ENCODE measurements around the gene LRRC7. TPM values are rescaled to one million over a fixed set of nuclear protein-coding genes. Genes with fewer than 3 reads are reported as not detected.

The LRRC7 gene
- 0.60 and 0.94 TPM in 2 replicates for total RNA-seq
- long read RNA-seq, partial matches to known transcripts = 0 of 4 reads
- long read RNA-seq, other reads (novel, unspliced or antisense) = 4 of 4 reads

DNA sequence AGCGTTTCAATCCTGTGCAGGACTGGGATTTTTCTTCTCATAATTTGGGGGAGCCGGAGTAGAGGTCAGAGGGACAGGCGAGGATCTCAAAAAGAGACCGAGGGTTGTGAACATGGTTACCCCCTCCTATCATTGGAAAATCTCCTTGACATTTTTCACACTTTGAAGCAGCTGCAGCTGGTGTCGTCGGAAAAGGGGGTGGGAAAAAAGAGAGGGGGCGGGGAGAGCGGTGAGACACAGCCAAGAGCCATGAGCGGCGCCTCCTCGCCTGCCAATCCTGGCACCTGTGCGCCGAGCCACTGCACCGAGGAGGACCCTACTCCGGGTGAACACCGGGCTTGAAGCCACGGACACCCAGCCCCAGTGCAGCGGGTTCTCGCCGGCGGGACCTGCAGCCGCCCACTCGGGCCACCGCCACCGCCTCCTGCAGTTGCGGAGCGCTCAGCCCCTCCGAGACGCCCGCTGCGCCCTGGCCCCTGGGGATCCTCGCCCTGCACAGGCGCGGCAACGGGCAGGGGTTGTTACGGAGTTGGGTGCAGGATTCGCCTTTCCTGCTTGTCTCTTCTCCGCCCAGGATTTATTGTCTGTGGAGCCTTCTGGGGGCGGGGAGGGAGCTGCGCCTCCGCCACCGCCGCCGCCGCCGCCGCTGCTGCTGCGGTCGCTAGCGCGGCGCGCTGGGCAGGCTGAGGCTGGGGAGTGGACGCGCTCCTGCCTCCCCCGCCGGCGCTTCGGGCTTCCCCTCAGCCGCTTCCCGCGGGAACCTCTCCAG, at the start of gene LRRC7:
LRRC7 (plus strand) TSS at position 271 of the 769 bp plus-strand sequence. CDS start 718 bp downstream, outside the sequence.
- Mint-ChIP-seq H3K27ac (ENCODE audit: unreplicated experiment) (no peak within 1 kb of the TSS), H3K27me3 (ENCODE audit: unreplicated experiment) (peaks cover 72% of the 10 kb centered on the region), H3K4me3 (ENCODE audit: unreplicated experiment) (peak within 1 kb of the TSS; percentile 79), H3K9me3 (ENCODE audit: unreplicated experiment) (peaks cover 2% of the 10 kb centered on the region), H3K36me3 (ENCODE audit: unreplicated experiment) (no peaks in the 10 kb centered on the region), H3K4me1 (ENCODE audit: unreplicated experiment) (peaks cover 24% of the 10 kb centered on the region)
- TF ChIP-seq, protein P1, sequence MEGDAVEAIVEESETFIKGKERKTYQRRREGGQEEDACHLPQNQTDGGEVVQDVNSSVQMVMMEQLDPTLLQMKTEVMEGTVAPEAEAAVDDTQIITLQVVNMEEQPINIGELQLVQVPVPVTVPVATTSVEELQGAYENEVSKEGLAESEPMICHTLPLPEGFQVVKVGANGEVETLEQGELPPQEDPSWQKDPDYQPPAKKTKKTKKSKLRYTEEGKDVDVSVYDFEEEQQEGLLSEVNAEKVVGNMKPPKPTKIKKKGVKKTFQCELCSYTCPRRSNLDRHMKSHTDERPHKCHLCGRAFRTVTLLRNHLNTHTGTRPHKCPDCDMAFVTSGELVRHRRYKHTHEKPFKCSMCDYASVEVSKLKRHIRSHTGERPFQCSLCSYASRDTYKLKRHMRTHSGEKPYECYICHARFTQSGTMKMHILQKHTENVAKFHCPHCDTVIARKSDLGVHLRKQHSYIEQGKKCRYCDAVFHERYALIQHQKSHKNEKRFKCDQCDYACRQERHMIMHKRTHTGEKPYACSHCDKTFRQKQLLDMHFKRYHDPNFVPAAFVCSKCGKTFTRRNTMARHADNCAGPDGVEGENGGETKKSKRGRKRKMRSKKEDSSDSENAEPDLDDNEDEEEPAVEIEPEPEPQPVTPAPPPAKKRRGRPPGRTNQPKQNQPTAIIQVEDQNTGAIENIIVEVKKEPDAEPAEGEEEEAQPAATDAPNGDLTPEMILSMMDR (IDR thresholded peaks at IDR 0.05) = no peak
- no peak for DNase-seq (ENCODE audit: extremely low spot score, unreplicated experiment)

DNA sequence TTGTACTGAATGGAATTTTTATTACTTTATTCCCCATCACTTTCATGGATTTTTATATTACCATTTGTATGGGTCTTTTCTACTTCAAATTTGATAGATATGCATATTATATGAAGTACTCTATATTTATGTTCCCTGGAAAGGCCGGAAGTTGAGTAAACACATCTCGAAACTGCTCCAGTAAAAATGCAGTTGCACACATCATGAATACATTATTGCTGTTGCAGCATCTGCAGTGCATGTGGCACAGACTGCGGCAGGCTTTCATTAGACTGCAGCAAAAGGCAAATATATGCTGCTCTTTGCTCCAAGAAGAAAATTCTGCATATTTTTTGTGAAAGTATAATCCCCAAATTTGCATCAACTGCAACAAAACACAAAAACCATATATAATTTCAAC, 48.7 kb upstream of the LRRC7 start:
- no peak overlapping the region for H3K4me3 Mint-ChIP-seq (ENCODE audit: unreplicated experiment)
- no peak overlapping the region for H3K27ac Mint-ChIP-seq (ENCODE audit: unreplicated experiment)
- H3K4me1 Mint-ChIP-seq (ENCODE audit: unreplicated experiment) = peaks cover 18% of the 10 kb centered on the region
- no peaks in the 10 kb centered on the region for H3K27me3 Mint-ChIP-seq (ENCODE audit: unreplicated experiment)
- H3K36me3 Mint-ChIP-seq (ENCODE audit: unreplicated experiment) = no peaks in the 10 kb centered on the region
- peaks cover 8% of the 10 kb centered on the region for H3K9me3 Mint-ChIP-seq (ENCODE audit: unreplicated experiment)
- DNase-seq (ENCODE audit: extremely low spot score, unreplicated experiment) = no peak
- TF ChIP-seq, protein P1 (IDR thresholded peaks at IDR 0.05) = no peak

DNA sequence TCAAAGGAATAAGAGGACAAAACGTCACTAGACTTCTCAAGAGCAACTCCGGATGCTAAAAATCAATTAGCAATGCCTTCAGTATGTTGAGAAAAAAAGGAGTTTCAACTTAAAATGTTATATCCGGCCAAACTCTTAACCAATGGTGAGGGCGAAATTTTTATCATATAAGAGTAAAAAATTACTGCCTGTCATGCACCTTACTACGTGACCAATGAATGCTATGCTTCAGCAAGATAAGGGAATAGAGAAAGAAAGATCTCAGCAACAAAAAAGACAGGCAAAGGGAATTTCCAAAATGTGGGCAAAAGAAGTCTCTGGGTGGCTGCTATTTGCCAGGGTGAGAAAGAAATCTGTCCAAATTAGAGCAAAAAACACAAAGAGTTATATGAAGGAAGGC, 47.4 kb upstream of the LRRC7 start:
- no peak for DNase-seq (ENCODE audit: extremely low spot score, unreplicated experiment)
- H3K9me3 Mint-ChIP-seq (ENCODE audit: unreplicated experiment) = no peaks in the 10 kb centered on the region

DNA sequence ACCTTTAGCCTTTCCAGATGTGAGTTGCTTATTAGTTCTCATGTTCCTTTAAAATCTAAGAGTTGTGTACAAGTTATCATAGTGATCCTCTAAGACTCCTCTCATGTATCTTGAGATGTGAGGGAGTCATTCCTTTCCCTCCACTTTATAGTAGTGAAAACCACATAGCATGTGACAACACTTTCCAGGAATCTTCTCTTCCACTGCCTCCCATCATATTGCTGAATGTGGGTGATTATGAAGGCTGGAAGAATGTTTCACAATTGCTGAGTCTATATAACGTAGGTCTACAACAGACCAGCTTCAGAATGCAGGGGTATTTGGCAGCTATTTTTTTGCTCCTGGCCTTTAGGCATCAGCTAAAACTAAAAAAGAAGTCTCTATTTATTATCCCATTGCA, 44.7 kb upstream of the LRRC7 start:
- Mint-ChIP-seq H3K36me3 (ENCODE audit: unreplicated experiment) (no peaks in the 10 kb centered on the region), H3K27me3 (ENCODE audit: unreplicated experiment) (no peaks in the 10 kb centered on the region), H3K27ac (ENCODE audit: unreplicated experiment) (no peak overlapping the region), H3K9me3 (ENCODE audit: unreplicated experiment) (no peaks in the 10 kb centered on the region), H3K4me1 (ENCODE audit: unreplicated experiment) (peaks cover 14% of the 10 kb centered on the region), H3K4me3 (ENCODE audit: unreplicated experiment) (no peak overlapping the region)
- no peak for DNase-seq (ENCODE audit: extremely low spot score, unreplicated experiment)
- TF ChIP-seq, protein P1 (IDR thresholded peaks at IDR 0.05) = no peak

More for the DNA sequence above, 47.4 kb upstream of the LRRC7 start:
- TF ChIP-seq, protein P1 (IDR thresholded peaks at IDR 0.05) = no peak
- Mint-ChIP-seq H3K4me3 (ENCODE audit: unreplicated experiment) (no peak overlapping the region), H3K27me3 (ENCODE audit: unreplicated experiment) (no peaks in the 10 kb centered on the region), H3K4me1 (ENCODE audit: unreplicated experiment) (peaks cover 14% of the 10 kb centered on the region), H3K36me3 (ENCODE audit: unreplicated experiment) (no peaks in the 10 kb centered on the region), H3K27ac (ENCODE audit: unreplicated experiment) (no peak overlapping the region)

DNA sequence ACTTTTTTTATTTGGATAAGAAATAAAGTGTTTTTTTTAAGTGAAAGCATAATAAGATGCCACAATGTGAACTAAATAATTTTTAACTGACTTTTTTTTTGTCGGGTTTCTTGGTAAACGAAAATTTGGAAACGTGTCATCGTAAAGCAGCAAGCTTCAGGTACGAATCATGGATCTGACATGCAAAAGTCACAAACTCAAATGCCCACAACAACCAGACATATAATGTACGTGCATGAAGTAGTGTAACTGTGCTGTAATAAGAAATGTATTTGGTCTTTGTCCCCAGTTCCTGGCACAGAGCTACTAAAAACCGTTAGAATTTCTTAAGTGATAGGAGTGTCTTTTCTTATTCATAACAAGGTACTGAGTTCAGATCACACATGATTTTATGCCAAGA, 44.3 kb upstream of the LRRC7 start:
- Mint-ChIP-seq H3K9me3 (ENCODE audit: unreplicated experiment) (no peaks in the 10 kb centered on the region), H3K27me3 (ENCODE audit: unreplicated experiment) (no peaks in the 10 kb centered on the region), H3K4me1 (ENCODE audit: unreplicated experiment) (peaks cover 14% of the 10 kb centered on the region), H3K27ac (ENCODE audit: unreplicated experiment) (no peak overlapping the region), H3K36me3 (ENCODE audit: unreplicated experiment) (no peaks in the 10 kb centered on the region), H3K4me3 (ENCODE audit: unreplicated experiment) (no peak overlapping the region)
- no peak for DNase-seq (ENCODE audit: extremely low spot score, unreplicated experiment)
- TF ChIP-seq, protein P1 (IDR thresholded peaks at IDR 0.05) = no peak
